ENCODE measurements around the gene SFXN5.

The SFXN5 gene

DNA sequence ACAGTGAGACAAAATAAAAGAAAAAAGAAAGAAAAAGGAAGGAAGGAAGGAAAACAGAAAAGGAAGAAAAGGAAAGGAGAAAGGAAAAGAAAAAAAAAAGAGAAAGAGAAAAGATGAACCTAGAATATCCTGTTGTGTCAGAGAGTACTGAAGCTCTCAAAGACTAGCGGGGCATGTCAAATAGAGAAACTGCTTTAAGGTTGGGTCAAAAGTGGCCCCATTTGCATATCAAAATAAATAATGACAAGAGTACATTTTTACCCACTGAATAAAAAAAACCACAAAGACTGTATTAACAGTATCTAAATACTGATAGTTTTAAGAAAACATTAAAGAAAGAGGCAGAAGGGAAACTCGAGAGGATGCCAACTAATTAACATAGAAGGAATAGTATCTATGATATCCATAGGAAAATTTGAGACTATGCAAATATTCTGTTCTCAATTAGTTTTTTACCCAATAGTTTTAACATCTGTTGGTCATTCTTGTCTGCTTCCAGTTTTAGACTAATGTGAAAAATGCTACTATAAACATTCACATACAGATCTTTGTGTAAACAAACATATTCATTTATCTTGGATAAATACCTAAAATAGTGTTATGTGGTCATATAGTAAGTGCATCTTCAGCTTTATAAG lies 53.2 kb downstream of the SFXN5 start:
- no peak for DNase-seq (ENCODE audit: low read depth)

DNA sequence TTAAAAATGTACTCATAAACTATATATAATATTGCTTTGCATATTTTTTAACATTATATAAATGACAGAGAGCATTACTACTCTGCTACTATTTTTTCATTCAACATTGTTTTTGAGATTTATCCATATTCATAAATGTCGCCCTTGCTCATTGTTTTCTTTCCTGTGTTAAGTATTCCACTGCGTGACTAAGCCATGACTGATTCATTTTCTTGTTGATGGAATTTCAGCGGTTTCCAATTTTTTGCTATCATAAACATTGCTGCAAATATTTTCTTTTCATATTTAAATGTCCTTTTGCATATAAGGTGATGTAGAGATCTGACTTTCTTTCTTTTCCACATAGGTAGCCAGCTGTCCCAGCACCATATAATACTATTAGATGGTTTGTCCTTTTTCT lies 57.6 kb downstream of the SFXN5 start:
- DNase-seq (ENCODE audit: low read depth), result no peak

GRCh38 chr2:73009177-73009839 lies 62.2 kb downstream of the SFXN5 start:
- no peak for DNase-seq (ENCODE audit: low read depth)

GRCh38 chr2:73008766-73009135 lies 62.8 kb downstream of the SFXN5 start:
- no peak for DNase-seq (ENCODE audit: low read depth)

- no peak for DNase-seq (ENCODE audit: low read depth)
Measured at GRCh38 chr2:73007991-73008765, 63.3 kb downstream of the SFXN5 start.

DNA sequence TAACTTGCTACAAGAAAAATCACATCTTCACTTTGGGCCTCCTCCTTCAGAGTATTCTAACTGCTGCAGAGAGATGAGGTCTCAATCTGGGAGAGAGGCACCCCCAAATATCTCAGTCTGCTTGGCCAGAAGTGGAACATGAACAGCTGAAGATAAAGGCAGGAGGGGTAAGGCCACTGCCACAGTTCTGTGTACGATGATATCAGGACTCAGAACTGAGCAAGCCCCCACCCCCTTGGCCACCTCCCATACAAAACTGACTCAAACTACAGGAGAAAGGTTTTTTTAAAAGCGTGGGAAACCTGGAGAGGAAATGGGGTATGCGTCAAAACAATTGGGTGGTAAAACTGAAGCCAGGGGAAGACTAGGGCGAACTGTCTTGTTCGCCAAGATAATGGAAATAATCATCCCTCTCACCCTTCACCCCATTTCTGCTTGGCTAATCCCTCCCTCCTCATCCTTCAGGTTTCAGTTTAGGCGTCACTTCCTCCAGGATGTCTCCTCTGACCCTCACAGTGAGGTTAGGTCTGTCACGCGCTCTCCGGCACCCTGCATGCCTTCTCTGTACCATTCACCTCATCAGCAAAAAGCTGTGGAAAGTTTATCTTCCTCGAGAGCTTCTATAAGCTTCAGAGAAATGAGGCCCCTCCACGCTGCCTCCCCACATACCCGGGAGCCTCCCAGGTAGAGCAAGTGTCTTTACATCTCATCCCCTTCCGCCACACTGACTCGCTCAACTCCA lies 64.4 kb downstream of the SFXN5 start:
- DNase-seq (ENCODE audit: low read depth), result no peak

GRCh38 chr2:73004889-73005596 lies 66.5 kb downstream of the SFXN5 start:
- DNase-seq (ENCODE audit: low read depth), result no peak

- DNase-seq (ENCODE audit: low read depth), result no peak
Measured at GRCh38 chr2:73004466-73004865, 67.0 kb downstream of the SFXN5 start.

DNA sequence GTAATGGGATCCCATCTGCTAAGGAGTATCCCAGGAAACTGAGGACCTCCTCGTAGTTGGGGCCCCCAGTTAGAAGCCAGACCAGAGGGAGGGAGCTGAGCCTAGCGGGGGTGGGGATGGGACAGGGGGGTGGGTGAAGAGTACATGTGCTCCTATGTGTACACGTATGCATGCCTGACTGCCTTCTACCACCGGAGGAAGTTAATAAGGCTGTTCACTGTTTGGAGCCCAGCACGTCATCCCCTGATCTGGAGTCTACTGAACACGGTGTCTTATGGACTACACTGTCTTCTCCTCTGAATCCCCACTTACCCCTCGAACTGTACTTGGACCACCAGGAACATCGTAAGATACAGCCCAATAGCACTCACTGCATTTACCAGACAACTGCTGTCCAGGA lies 68.5 kb downstream of the SFXN5 start:
- no peak for DNase-seq (ENCODE audit: low read depth)

DNA sequence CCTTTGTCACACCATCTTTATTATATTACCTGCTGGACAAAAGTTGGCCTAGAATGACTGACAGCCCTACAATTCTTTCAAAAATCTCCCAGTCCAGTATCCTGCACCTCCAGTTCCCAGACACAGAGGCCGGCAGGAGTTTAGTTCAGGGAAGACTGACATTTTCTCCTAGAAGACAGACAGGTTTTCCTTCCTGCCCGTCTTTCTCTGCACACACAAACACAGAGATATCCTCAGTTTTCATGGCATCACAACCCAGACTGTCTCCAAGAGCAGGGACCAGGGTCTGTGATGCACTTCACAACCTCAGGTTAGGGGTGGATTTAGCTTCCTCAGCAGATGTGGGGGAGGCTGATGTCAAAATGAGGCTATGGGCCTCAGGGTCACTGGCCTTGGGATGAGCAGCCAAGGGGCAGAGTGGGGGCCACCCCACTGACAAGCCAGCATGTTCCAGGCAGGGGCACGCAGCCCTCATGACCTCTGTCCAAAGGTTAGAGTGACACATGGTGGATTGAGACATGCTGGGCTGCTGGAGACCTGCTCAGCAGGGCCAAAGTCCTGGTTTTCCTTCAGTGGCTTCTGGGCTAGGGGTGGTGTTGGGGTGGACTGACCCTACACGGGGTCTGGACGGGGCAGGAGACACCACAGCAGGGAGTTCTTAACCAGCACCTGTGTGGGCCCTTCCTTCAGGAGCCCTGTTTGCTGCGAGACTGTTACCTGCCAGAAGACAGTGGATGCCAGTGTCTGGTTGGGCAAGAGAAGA lies 70.5 kb downstream of the SFXN5 start:
- no peak for DNase-seq (ENCODE audit: low read depth)

GRCh38 chr2:72999729-73000725 lies 71.5 kb downstream of the SFXN5 start:
- no peak for DNase-seq (ENCODE audit: low read depth)

- no peak for DNase-seq (ENCODE audit: low read depth)
Measured at GRCh38 chr2:72998724-72999123, 72.8 kb downstream of the SFXN5 start.

DNA sequence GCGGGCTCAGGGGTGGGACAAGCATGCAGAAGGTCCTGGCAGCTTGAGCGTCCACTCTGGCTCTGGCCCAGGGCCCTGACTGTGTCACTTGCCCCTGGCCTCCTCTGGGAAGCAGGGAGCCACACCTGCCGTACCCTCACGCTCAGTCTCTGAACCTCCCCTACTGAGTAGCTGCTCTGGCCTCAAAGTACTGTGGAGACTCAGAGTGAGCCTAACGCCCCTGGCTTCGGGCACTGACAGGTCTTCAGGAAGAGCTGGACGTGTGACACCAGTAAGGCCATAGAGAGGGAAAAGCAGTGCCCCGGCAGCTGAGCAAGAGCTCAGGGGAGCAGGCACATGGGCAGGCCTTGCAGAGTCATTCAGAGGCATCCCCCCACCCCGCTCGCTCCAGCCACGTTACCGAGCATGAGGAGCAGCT lies 73.3 kb downstream of the SFXN5 start:
- no peak for DNase-seq (ENCODE audit: low read depth)

- DNase-seq (ENCODE audit: low read depth), result no peak
Measured at GRCh38 chr2:72996117-72996502, 75.4 kb downstream of the SFXN5 start.

DNA sequence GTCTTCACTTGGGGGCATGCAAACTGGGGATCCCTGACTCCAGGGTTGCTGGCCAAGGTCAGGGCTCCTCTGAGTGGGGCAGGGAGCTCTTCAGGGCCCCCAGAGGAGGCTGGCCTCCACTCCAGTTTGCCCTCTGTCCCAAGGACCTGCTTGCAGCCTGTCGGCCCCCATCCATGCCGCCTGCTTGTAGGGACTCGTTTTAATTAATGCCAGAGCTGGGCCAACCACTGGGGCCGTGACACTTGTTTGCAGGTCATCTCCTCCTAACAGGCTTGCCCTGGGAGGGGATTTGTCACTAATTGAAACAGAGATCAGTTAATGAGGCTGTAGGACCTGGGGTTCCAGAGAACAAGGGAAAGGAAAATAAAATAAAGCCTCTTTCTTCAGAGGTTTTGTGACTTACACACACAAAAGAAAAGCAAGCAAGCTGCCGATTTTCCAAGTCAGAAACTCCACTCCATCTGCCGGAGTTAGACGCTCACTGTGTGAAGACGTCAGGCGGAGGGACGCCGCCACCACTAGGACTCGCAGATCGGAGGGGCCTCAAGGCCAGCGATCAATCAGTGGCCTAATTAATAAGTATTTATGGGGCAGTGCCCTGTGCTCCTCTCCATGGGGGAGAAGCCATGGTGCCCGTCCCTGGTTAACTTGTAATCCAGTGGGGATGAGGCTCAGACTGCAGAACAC lies 75.9 kb downstream of the SFXN5 start:
- DNase-seq (ENCODE audit: low read depth), result no peak

DNA sequence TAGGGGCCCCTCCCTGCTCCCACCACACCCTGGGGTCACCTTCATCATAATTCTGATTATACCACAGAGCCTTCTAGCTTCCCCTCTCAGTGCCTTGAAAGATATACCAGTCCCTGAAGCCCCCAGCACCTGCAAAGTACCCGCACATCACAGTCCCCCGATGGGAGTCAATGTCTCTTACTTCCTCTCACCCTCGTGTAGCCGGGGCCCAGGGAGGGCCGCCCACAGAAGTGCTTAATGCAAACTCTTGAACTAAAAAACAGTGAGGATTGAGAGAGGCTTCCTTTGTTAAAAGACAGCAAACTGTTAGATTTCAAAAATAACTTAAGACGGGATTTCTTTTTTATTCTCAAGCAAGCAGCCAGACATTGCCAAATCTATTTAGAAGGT lies 76.5 kb downstream of the SFXN5 start:
- DNase-seq (ENCODE audit: low read depth), result no peak

DNA sequence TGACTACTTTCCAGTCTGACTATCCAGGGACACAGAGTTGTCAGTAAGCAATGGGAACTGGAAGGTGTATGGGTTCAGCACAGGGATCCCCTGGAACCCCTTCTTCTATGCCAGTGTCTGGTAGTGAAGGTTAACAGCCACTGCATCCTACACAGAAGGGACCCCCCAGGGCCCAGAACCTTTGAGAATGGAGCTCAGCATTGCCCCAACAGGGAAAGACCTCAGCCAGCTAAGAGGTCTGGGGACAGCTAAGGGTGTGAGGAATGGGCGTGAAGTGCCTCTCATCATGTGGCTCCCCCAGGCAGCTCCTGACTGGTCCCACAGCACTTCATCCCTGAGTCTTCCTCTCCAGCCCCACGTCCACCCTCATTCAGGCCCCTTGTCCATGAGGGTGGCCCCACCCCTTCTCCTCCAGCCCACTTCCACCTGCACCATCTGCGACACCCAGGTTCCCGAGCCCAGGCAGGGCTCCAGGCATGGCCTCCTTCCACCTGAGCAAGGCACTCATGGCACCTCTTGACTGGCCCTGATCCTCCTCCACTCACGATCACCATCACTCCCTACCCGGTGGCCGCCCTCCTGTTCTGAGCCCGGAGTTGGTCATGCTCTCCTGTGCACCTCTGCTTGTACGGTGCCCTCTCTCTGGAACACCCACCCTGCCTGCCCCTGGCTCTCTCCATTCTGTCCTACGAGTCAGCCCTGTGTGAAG lies 77.1 kb downstream of the SFXN5 start:
- no peak for DNase-seq (ENCODE audit: low read depth)

DNA sequence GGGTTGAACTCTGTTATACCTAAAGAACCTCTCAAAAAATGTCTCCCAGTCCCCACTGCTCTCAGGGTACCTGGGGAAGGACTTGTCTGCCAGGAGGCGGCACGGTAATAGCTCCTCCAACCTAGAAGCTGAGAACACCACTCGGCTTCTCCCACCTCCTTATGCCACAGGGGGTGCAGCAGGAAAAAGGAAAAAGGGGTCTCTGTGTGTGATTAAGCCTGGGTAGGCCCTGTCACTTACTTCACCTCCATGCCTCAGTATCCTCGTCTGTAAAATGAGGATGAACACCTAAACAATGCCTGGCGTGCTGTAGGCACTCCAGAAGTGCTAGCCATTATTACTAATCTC lies 77.6 kb downstream of the SFXN5 start:
- DNase-seq (ENCODE audit: low read depth), result no peak

Measured in activated T-helper 1 cell treated with Interleukin-2 at 50 U/mL for 16 hours (primary cell).